ENCODE data around the gene GIT1. TPM values are rescaled to one million over a fixed set of nuclear protein-coding genes. Genes with fewer than 3 reads are reported as not detected.

Gene GIT1
- total RNA-seq, 2 experiments from 2014 or later: 107 TPM

DNA sequence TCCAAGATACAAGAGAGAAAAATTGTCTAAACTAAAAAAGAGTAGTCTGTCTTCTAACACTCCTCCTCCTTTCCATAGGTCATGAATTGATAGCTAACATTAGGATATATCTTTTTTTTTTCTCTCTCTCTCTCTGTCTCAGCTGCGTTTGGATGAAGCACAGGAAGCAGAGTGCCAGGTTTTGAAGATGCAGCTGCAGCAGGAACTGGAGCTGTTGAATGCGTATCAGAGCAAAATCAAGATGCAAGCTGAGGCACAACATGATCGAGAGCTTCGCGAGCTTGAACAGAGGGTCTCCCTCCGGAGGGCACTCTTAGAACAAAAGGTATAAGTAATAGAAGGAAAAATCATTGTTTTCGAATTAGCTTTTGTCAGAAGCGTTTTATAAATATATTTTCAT lies 55.5 kb downstream of the GIT1 start:
- H3K4me3 Mint-ChIP-seq: no peak overlapping the region
- CTCF ChIA-PET: interaction anchor here (0.6 to 2.0 kb wide), 8 partner anchors 10 to 180 kb away, joined by 3 to 6 read pairs (median 4); no protein-coding TSS in a partner anchor
- H3K36me3 Mint-ChIP-seq (ENCODE audit: low read depth): peaks cover 28% of the 10 kb centered on the region
- no peaks in the 10 kb centered on the region for H3K27me3 Mint-ChIP-seq
- POLR2A ChIA-PET: interaction anchor here (0.7 kb wide), 1 partner anchor 105 kb away, joined by 3 read pairs; no protein-coding TSS in a partner anchor
- H3K9me3 Mint-ChIP-seq: no peaks in the 10 kb centered on the region
- H3K27ac Mint-ChIP-seq: no peak overlapping the region
- DNase-seq: no peak
- no peaks in the 10 kb centered on the region for H3K4me1 Mint-ChIP-seq

DNA sequence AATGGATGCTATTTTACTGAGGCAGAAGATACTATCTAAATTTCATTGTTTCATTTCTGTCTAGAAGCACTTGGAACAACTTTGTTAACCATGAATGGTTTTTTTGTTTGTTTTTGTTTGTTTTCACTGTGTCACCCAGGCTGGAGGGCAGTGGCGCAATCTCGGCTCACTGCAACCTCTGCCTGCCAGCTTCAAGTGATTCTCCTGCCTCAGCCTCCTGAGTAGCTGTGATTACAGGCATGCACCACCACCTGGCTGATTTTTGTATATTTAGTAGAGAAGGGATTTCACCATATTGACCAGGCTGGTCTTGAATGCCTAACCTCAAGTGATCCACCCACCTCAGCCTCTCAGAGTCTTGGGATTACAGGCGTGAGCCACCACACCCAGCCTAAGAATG lies 63.1 kb downstream of the GIT1 start:
- H3K36me3 Mint-ChIP-seq (ENCODE audit: low read depth): peaks cover 21% of the 10 kb centered on the region
- no peaks in the 10 kb centered on the region for H3K9me3 Mint-ChIP-seq
- POLR2A ChIA-PET: no interaction called here
- no peak overlapping the region for H3K27ac Mint-ChIP-seq
- no peak overlapping the region for H3K4me3 Mint-ChIP-seq
- no peaks in the 10 kb centered on the region for H3K27me3 Mint-ChIP-seq
- DNase-seq: no peak
- CTCF ChIA-PET: interaction anchor here (1.5 kb wide), 1 partner anchor 68 kb away, joined by 3 read pairs; no protein-coding TSS in a partner anchor
- no peaks in the 10 kb centered on the region for H3K4me1 Mint-ChIP-seq

DNA sequence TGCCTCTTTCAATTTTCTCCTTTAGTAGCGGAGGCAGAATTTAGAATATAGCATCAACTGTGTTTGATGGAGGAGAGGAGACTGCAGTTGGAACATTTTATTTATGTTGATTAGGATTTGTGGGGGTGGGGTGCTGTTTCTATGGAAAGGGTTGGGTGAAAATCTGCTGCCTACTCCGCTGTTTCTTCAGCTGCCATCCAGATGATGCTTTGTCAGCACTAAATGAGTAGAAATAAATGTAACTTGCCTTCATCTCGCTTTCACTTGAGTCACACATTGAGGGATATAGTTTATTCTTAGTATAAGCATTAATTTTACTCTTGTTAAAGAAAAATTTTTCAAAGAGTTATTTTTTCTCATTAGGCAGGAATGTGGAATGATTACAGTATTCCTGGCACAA lies 64.8 kb downstream of the GIT1 start:
- no peak overlapping the region for H3K4me3 Mint-ChIP-seq
- H3K27me3 Mint-ChIP-seq: no peaks in the 10 kb centered on the region
- H3K4me1 Mint-ChIP-seq: no peaks in the 10 kb centered on the region
- peaks cover 16% of the 10 kb centered on the region for H3K36me3 Mint-ChIP-seq (ENCODE audit: low read depth)
- DNase-seq: no peak
- H3K9me3 Mint-ChIP-seq: no peaks in the 10 kb centered on the region
- POLR2A ChIA-PET: no interaction called here
- CTCF ChIA-PET: interaction anchor here (0.6 to 1.2 kb wide), 2 partner anchors 66 to 1109 kb away, joined by 3 to 4 read pairs; no protein-coding TSS in a partner anchor
- no peak overlapping the region for H3K27ac Mint-ChIP-seq

Other genes starting within 250 kb of the GIT1 start
- gene TAOK1, start 199.3 kb downstream of the GIT1 start, total RNA-seq: 10 to 100 TPM; 46.5 to 47.7 TPM
- 10 to 100 TPM; 16.9 to 18.0 TPM for gene ABHD15, start 22.6 kb downstream of the GIT1 start, total RNA-seq
- gene TP53I13, start 20.9 kb downstream of the GIT1 start, total RNA-seq: 10 to 100 TPM; 71.4 to 75.0 TPM
- gene ANKRD13B, start 3.5 kb upstream of the GIT1 start, total RNA-seq: 10 to 100 TPM; 12.3 to 12.8 TPM
- 1 to 10 TPM; 2.4 to 3.1 TPM for gene CORO6, start 33.3 kb upstream of the GIT1 start, total RNA-seq